Stomach (tissue), 9 donors: ENCODE results near the gene SLC34A3. TPM values are rescaled to one million over a fixed set of nuclear protein-coding genes. Genes with fewer than 3 reads are reported as not detected.

Experiments used
- DNase-seq, 2 donors: peaks; one replicate each; pipeline versions ENCODE4 v3.0.0 to v3.0.0-alpha.2; 2013 to 2019
- H3K27ac ChIP-seq, 5 donors: fragments of 200-600 bp in 4 of 5; sonication (generic) in 4 of 5; one replicate each; pipeline ENCODE4 v1.5.1; 2013 to 2019; ENCODE audit warnings: mild to moderate bottlenecking in 1 of 5, moderate library complexity in 1 of 5
- H3K27me3 ChIP-seq, 3 donors: fragments of 200-600 bp; sonication (generic); one replicate each; pipeline ENCODE4 v1.5.1; 2017 to 2019; ENCODE audit warnings: mixed run types in 1 of 3
- H3K36me3 ChIP-seq, 4 donors: fragments of 200-600 bp; sonication (generic); 1 replicate in 3 of 4; 2 replicates in 1 of 4; pipeline ENCODE4 v1.5.1; 2016 to 2019
- H3K4me1 ChIP-seq, 4 donors: fragments of 200-600 bp; sonication (generic); one replicate each; pipeline ENCODE4 v1.5.1; 2016 to 2019
- H3K4me3 ChIP-seq, 4 donors: fragments of 200-600 bp; sonication (generic) in 3 of 4; one replicate each; pipeline ENCODE4 v1.5.1; 2016 to 2019; ENCODE audit warnings: mild to moderate bottlenecking in 1 of 4
- H3K9me3 ChIP-seq, 4 donors: fragments of 200-600 bp; sonication (generic); one replicate each; pipeline ENCODE4 v1.5.1; 2016 to 2019
- CTCF ChIP-seq, 7 experiments: fragments of 450-650 bp in 4 of 7; fragments of 200-600 bp in 3 of 7; sonication (generic) in 3 of 7; IDR thresholded peaks; one replicate each; pipeline ENCODE4 v1.5.1; 2016 to 2019; ENCODE audit warnings: antibody characterized with exemption in 7 of 7, control low read depth in 2 of 7, mild to moderate bottlenecking in 1 of 7
- EP300 ChIP-seq: sonication (generic); formaldehyde crosslinking; IDR thresholded peaks from one replicate; pipeline ENCODE4 v1.6.1; 2017; ENCODE audit warnings: antibody characterized with exemption
- POLR2A ChIP-seq, 4 donors: fragments of 450-650 bp; IDR thresholded peaks; one replicate each; pipeline ENCODE4 v1.6.1; 2016; ENCODE audit warnings: antibody characterized with exemption in 4 of 4, control low read depth in 2 of 4, mild to moderate bottlenecking in 1 of 4, moderate library complexity in 1 of 4
- POLR2AphosphoS5 ChIP-seq, 3 donors: sonication (generic); formaldehyde crosslinking; IDR thresholded peaks; one replicate each; pipeline ENCODE4 v1.6.1; 2016; ENCODE audit warnings: antibody characterized with exemption in 3 of 3
- WGBS, 5 donors: extraction: QIAGEN DNeasy Blood & Tissue Kit in 3 of 5; methylation state at CpG; one replicate each; pipeline versions ENCODE4 v1.1.5 to v1.1.7; 2013 to 2018; 5-methylcytosine and 5-hydroxymethylcytosine counted together
- intact Hi-C: fragments of 100-400 bp; cut with DNase I; formaldehyde crosslinking; loops from one replicate; pipeline ENCODE4 v1.15.1; 2023; ENCODE audit warnings: low total_unique reads
- polyA plus RNA-seq, 3 donors: library from polyadenylated mRNA; stranded (reverse); fragments of 200-250 nt; gene quantifications; one replicate each; pipeline ENCODE4 v1.2.3, GENCODE V29; 2013
- total RNA-seq, 5 donors: library from RNA; depleted of rRNA; stranded (reverse); fragments of >200 nt; gene quantifications; one replicate each; pipeline versions ENCODE4 v1.1.0 to v1.2.3, GENCODE V29; 2014 to 2016
- donor health status: healthy with polysubstance abuse.
- donor health status: Bipolar disorder and iron deficiency.
- donor health status: healthy.

SLC34A3 gene
- total and polyA plus RNA-seq, 8 donors = 0.18 to 0.53 TPM; not detected in 6

- intact Hi-C loops = no loop called here
- DNase-seq = peak; percentile 74 to 94
- Histone ChIP-seq H3K9me3 (no peaks in the 10 kb centered on the region), H3K27ac (peak overlapping the region; percentile 83 to 97 (median 94)), H3K36me3 (peaks cover 16 to 22% (median 21%) of the 10 kb centered on the region in 4 donors), H3K27me3 (peaks cover under 1 to 9% (median 6%) of the 10 kb centered on the region in 3 donors), H3K4me1 (peaks cover 47 to 78% (median 76%) of the 10 kb centered on the region in 4 donors), H3K4me3 (peak overlapping the region; percentile 60 to 78 (median 72))
- 0 to 2% (median 1%) methylated on average over 10 to 58 of the region's 58 CpGs for WGBS, 5 donors
- TF ChIP-seq CTCF (IDR thresholded peaks at IDR 0.05) = no peak
- peak in 2 of 3 donors; percentile 29 to 55 for TF ChIP-seq POLR2AphosphoS5 (IDR thresholded peaks at IDR 0.05)
- no peak for TF ChIP-seq POLR2A (IDR thresholded peaks at IDR 0.05)
- TF ChIP-seq EP300 = no peak
Observed at GRCh38 chr9:137240318-137240840, 9.7 kb downstream of the SLC34A3 start.

- 0% methylated on average over 42 to 67 of the region's 67 CpGs for WGBS, 5 donors
- Histone ChIP-seq H3K27me3 (peaks cover 0 to 3% (median under 1%) of the 10 kb centered on the region in 3 donors), H3K27ac (peak within 1 kb of the TSS; percentile 93 to 97 (median 97)), H3K9me3 (no peaks in the 10 kb centered on the region), H3K36me3 (peaks cover 16 to 22% (median 21%) of the 10 kb centered on the region in 4 donors), H3K4me3 (peak within 1 kb of the TSS; percentile 73 to 94 (median 82)), H3K4me1 (peaks cover 45 to 72% (median 71%) of the 10 kb centered on the region in 4 donors)
- no peak for TF ChIP-seq EP300
- TF ChIP-seq CTCF (IDR thresholded peaks at IDR 0.05) = no peak
- TF ChIP-seq POLR2A (IDR thresholded peaks at IDR 0.05) = peak in 2 of 4 donors; percentile 91 to 100
- peak; percentile 86 to 100 (median 100) for TF ChIP-seq POLR2AphosphoS5 (IDR thresholded peaks at IDR 0.05)
- DNase-seq = peak; percentile 99 to 100
- intact Hi-C loops = no loop called here
Observed at GRCh38 chr9:137240841-137241489, 10.3 kb downstream of the SLC34A3 start, which contains the start of gene TUBB4B. TUBB4B (plus strand) TSS chr9:137241287; CDS start chr9:137241361, 74 bp downstream.

GRCh38 chr9:137241490-137242268 lies 11.0 kb downstream of the SLC34A3 start:
- peak overlapping the region; percentile 73 to 94 (median 82) for H3K4me3 ChIP-seq
- no peaks in the 10 kb centered on the region for H3K27me3 ChIP-seq
- peaks cover 16 to 22% (median 21%) of the 10 kb centered on the region in 4 donors for H3K36me3 ChIP-seq
- H3K9me3 ChIP-seq = no peaks in the 10 kb centered on the region
- no peak for TF ChIP-seq EP300
- TF ChIP-seq POLR2AphosphoS5 (IDR thresholded peaks at IDR 0.05) = no peak
- TF ChIP-seq CTCF (IDR thresholded peaks at IDR 0.05) = no peak
- no peak for TF ChIP-seq POLR2A (IDR thresholded peaks at IDR 0.05)
- intact Hi-C loops = no loop called here
- WGBS, 5 donors = 0 to 2% (median 1%) methylated on average over 30 to 83 of the region's 83 CpGs
- DNase-seq = peak; percentile 70 to 81
- peaks cover 38 to 65% (median 63%) of the 10 kb centered on the region in 4 donors for H3K4me1 ChIP-seq
- H3K27ac ChIP-seq = peak overlapping the region; percentile 90 to 97 (median 94)
